ENCODE results near the gene THG1L. TPM values are rescaled to one million over a fixed set of nuclear protein-coding genes. Genes with fewer than 3 reads are reported as not detected.
"Not testable (repeated sequence)": the region's sequence is repeated elsewhere in the genome, so short reads cannot be mapped to it uniquely, and the experiment has no call there.

The THG1L gene
- polyA plus RNA-seq (2013, experiment 1 of 2) = 10.8 TPM
- 9.8 TPM for polyA plus RNA-seq (2013, experiment 2 of 2)

DNA sequence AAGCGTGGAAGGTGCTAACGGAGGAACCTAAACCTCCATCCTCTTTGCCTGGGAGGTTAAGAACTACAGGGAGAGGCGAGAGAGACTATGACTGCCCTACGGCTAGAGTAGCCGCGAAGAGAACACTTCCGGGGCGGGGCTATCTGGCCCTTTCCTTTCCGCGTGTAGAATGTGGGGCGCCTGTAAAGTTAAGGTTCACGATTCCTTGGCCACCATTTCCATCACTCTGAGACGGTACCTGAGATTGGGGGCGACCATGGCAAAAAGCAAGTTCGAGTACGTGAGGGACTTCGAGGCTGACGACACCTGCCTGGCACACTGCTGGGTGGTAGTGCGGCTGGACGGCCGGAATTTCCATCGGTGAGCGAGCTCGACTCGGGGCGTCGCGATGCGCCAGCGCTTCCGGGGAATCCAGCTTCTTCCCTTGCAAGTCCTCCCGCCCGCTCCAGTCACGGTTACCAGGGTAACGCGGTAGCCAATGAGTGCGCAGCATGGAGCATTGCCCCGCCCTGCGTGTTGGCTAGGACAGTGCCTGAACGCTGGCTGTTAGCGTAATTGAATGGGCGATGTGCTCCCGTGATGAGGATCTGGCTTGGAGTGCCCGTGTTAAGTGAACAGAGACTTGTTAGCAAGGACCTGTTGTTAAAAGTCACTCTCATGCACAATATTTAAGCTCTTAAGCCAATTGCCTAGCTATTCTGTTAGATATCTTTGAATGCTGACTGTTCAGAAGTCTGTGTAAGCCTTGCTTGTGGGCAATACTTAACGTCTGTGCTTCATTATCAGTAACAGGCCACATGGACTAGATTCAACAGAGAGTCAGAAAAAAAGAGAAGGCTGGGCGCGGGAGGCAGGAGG lies at the start of gene THG1L:
THG1L (plus strand) TSS at position 149 of the 858 bp plus-strand sequence; CDS start at position 170, 21 bp downstream.
- Histone ChIP-seq H3K4me1 (ENCODE audit: control insufficient read depth, insufficient read depth, low read length, poor library complexity, severe bottlenecking) (peaks cover 3% of the 10 kb centered on the region), H3K9me3 (ENCODE audit: control insufficient read depth, low read length) (peaks cover 8% of the 10 kb centered on the region), H3K36me3 (ENCODE audit: control insufficient read depth, insufficient read depth, low read length) (peaks cover 25% of the 10 kb centered on the region), H3K27ac (ENCODE audit: low read depth, low read length, severe bottlenecking) (peak within 1 kb of the TSS; percentile 89), H3K4me3 (ENCODE audit: extremely low read depth, insufficient read depth, low read length, poor library complexity, severe bottlenecking) (peak within 1 kb of the TSS; percentile 59)
- 1% methylated on average over 35 to 36 of the region's 47 CpGs for WGBS, 2 experiments (ENCODE audit: insufficient coverage in 2 of 2)

DNA sequence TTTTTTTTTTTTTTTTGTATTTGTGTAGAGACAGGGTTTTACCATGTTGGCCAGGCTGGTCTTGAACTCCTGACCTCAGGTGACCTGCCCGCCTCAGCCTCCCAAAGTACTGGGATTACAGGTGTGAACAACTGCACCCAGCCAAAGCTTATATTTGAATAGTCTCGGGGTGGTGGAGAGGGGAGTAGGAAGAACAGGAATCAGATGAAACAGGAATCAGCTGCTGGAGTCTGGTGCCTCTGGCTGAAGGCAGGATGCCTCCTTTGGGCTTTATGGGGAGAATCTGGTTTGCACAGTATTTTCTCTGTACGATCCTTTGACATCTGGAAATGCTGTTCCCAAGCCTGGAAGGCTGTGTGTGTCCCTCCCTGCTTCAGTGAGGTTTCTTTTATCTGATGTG lies 49.0 kb upstream of the THG1L start:
- Histone ChIP-seq H3K36me3 (ENCODE audit: control insufficient read depth, insufficient read depth, low read length) (no peaks in the 10 kb centered on the region), H3K4me3 (ENCODE audit: extremely low read depth, insufficient read depth, low read length, poor library complexity, severe bottlenecking) (no peak overlapping the region), H3K9me3 (ENCODE audit: control insufficient read depth, low read length) (no peaks in the 10 kb centered on the region), H3K27ac (ENCODE audit: low read depth, low read length, severe bottlenecking) (no peak overlapping the region), H3K4me1 (ENCODE audit: control insufficient read depth, insufficient read depth, low read length, poor library complexity, severe bottlenecking) (no peaks in the 10 kb centered on the region)
- whole genome bisulfite sequencing, 2 experiments (ENCODE audit: insufficient coverage in 2 of 2) = 67 to 83% methylated on average over 3 of the region's 3 CpGs

DNA sequence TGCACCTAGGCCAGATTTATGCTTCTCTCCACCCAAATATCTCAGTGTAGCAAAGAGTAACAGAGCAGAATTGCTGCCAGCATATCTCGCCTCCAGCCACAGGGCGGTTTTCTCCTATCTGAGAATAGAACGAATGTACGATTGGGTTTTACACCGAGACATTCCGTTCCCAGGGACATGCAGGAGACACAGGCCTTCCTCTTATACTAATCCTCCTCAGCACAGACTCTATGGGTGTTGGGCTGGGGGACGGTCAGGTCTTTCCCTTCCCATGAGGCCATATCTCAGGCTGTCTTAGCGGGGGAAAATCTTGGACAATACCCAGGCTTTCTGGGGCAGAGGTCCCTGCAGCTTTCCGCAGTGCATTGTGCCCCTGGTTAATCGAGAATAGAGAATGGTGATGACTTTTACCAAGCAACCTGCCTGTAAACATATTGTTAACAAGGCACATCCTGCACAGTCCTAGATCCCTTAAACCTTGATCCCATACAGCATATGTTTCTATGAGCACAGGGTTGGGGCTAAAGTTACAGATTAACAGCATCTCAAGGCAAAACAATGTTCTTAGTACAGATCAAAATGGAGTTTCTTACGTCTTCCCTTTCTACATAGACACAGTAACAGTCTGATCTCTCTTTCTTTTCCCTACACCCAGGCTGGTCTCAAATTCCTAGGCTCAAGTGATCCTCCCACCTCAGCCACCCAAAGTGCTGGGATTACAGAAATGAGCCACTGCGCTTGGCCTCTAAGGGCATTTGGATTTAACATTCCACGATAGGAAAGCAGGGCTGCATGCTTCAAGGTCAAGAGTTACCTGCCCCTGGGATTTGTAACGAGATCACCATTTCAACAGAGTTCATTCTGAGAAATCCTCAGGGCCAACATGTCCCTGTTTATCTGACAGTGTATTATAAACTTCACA lies 44.7 kb upstream of the THG1L start:
- not testable (repeated sequence) for H3K9me3 ChIP-seq (ENCODE audit: control insufficient read depth, low read length); H3K36me3 ChIP-seq (ENCODE audit: control insufficient read depth, insufficient read depth, low read length); H3K4me3 ChIP-seq (ENCODE audit: extremely low read depth, insufficient read depth, low read length, poor library complexity, severe bottlenecking); H3K4me1 ChIP-seq (ENCODE audit: control insufficient read depth, insufficient read depth, low read length, poor library complexity, severe bottlenecking); H3K27ac ChIP-seq (ENCODE audit: low read depth, low read length, severe bottlenecking)
- WGBS, 2 experiments (ENCODE audit: insufficient coverage in 2 of 2) = 88 to 96% methylated on average over 7 to 12 of the region's 14 CpGs

DNA sequence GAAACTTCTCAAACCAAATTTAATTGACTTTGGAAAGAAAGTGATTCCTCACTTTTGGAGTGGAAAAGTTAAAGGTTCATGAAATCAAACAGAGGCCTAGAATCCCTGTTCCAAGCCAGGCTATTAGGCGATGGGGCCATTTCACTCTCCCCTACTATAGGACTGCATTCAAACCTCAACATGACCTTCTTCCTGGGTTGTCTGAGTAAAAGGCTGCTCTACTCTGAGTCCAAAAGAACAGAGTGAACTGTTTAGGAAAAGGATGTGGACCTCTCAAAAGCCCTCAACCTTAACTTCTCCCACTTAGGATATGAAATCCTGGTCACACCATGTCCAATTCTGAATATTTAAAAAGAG lies 44.0 kb upstream of the THG1L start:
- no peak overlapping the region for H3K27ac ChIP-seq (ENCODE audit: low read depth, low read length, severe bottlenecking)
- no peaks in the 10 kb centered on the region for H3K36me3 ChIP-seq (ENCODE audit: control insufficient read depth, insufficient read depth, low read length)
- no CpG with 5 or more reads among the region's 1 CpG for WGBS, 2 experiments (ENCODE audit: insufficient coverage in 2 of 2)
- H3K4me1 ChIP-seq (ENCODE audit: control insufficient read depth, insufficient read depth, low read length, poor library complexity, severe bottlenecking) = no peaks in the 10 kb centered on the region
- no peak overlapping the region for H3K4me3 ChIP-seq (ENCODE audit: extremely low read depth, insufficient read depth, low read length, poor library complexity, severe bottlenecking)
- H3K9me3 ChIP-seq (ENCODE audit: control insufficient read depth, low read length) = peaks cover 3% of the 10 kb centered on the region

DNA sequence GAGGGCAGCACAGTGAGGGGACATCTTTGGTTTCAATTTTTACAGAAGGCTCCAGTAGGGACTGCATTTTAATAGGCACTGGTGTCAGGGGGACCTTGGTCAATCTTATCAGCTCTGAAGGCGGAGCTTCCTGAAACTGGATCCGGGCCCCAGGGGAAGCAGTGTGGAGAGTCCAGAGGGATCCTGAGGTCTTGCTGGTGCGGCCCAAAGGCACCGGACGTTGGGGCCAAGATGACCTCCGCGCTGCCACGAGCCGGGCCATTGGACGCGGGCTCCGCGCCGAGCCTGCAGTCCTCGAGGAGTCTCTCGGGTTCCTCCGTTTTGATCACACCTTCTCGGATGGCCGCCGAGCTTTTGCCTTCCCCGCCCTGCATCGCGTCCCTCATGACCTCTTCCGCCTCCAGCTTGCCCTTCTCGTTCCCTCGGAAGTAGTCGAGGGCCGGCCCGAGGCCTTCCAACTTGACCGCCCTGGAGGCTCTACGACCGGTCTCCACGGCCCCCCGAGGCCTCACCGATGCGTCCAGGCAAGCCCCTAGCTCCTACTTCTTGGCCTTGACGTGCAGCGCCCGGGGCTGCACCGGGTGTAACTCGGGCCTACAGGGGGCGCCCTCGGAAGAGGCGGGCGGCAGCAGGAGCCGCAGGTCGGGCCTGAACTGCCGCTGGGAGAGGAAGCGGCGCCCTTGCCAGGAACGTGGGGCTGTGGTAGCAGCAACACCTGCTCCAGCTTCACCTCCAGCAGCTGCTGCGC lies 41.1 kb upstream of the THG1L start:
- H3K9me3 ChIP-seq (ENCODE audit: control insufficient read depth, low read length) = peaks cover 3% of the 10 kb centered on the region
- H3K4me3 ChIP-seq (ENCODE audit: extremely low read depth, insufficient read depth, low read length, poor library complexity, severe bottlenecking) = no peak overlapping the region
- no peak overlapping the region for H3K27ac ChIP-seq (ENCODE audit: low read depth, low read length, severe bottlenecking)
- H3K36me3 ChIP-seq (ENCODE audit: control insufficient read depth, insufficient read depth, low read length) = no peaks in the 10 kb centered on the region
- no peaks in the 10 kb centered on the region for H3K4me1 ChIP-seq (ENCODE audit: control insufficient read depth, insufficient read depth, low read length, poor library complexity, severe bottlenecking)
- WGBS, 2 experiments (ENCODE audit: insufficient coverage in 2 of 2) = 94 to 96% methylated on average over 46 to 52 of the region's 52 CpGs

DNA sequence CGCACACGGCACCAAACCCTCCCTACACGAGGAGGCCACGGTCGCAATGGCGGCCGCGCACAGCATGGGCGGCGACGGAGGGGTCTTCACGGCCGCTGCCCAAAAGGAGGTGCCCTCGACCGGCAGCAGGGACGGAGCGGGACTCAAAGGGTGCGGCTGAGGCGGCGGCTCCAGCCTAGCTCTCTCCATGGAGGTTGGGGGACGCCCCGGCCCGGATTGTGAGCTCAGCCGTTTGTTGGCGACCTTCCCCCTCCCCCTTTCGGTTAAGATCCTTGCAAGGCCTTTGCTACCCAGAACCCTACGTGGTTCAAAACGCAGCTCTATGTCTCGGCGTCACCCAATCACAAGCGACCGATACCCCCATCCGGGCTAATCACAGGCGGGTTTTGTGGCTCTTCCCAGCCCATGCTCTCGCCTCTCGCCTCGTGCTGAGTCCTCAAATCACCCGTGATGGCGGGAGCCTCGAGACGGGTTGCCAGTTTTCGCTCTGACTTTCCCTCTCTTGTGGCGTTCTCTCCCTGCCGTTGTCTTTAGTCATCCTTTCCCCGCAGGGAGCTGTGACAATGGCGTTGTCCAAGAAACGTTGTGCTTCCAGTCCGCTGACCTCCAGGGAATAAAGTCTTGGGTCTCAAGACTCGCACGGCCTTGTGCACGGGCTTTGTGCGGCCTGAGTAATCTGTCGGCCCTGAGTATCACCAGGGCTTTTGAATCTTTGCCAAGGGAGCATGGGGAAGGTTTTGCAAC lies 40.4 kb upstream of the THG1L start:
- Histone ChIP-seq H3K27ac (ENCODE audit: low read depth, low read length, severe bottlenecking) (no peak overlapping the region), H3K4me3 (ENCODE audit: extremely low read depth, insufficient read depth, low read length, poor library complexity, severe bottlenecking) (no peak overlapping the region), H3K9me3 (ENCODE audit: control insufficient read depth, low read length) (peaks cover 3% of the 10 kb centered on the region), H3K4me1 (ENCODE audit: control insufficient read depth, insufficient read depth, low read length, poor library complexity, severe bottlenecking) (no peaks in the 10 kb centered on the region), H3K36me3 (ENCODE audit: control insufficient read depth, insufficient read depth, low read length) (no peaks in the 10 kb centered on the region)
- WGBS, 2 experiments (ENCODE audit: insufficient coverage in 2 of 2) = 94 to 95% methylated on average over 53 of the region's 53 CpGs

DNA sequence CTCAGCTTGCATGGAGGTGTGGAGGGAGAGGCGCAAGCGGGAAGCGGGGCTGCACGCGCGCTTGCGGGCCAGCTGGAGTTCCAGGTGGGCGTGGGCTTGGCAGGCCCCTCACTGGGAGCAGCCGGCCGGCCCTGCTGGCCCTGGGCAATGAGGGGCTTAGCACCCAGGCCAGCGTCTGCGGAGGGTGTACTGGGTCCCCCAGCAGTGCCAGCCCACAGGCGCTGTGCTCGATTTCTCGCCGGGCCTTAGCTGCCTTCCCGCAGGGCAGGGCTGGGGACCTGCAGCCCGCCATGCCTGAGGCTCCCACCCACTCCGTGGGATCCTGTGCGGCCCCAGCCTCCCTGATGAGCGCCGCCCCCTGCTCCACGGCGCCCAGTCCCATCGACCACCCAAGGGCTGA lies 37.4 kb upstream of the THG1L start:
- not testable (repeated sequence) for H3K36me3 ChIP-seq (ENCODE audit: control insufficient read depth, insufficient read depth, low read length); H3K27ac ChIP-seq (ENCODE audit: low read depth, low read length, severe bottlenecking); H3K4me3 ChIP-seq (ENCODE audit: extremely low read depth, insufficient read depth, low read length, poor library complexity, severe bottlenecking); H3K4me1 ChIP-seq (ENCODE audit: control insufficient read depth, insufficient read depth, low read length, poor library complexity, severe bottlenecking)
- 89% methylated on average over 25 of the region's 25 CpGs for WGBS, 2 experiments (ENCODE audit: insufficient coverage in 2 of 2)
- H3K9me3 ChIP-seq (ENCODE audit: control insufficient read depth, low read length) = peaks cover 13% of the 10 kb centered on the region

DNA sequence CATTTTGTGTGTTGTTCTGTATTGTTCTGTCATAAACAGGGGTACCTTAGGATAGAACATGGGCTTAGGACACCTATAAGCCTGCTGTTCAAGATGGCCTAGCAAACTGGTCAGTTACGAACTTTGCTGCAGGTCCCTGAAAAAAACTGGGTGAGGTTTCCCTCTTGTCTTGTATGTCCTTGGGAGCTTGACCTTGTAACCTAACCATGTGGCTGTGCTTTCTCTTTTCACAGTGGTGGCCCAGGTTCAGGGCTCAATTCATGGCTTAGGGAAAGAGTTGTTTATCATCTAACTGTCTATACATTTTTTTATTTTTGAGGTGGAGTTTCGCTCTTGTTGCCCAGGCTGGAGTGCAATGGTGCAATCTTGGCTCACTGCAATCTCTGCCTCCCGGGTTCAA lies 35.1 kb upstream of the THG1L start:
- peaks cover 16% of the 10 kb centered on the region for H3K9me3 ChIP-seq (ENCODE audit: control insufficient read depth, low read length)
- H3K4me3 ChIP-seq (ENCODE audit: extremely low read depth, insufficient read depth, low read length, poor library complexity, severe bottlenecking); H3K36me3 ChIP-seq (ENCODE audit: control insufficient read depth, insufficient read depth, low read length); H3K27ac ChIP-seq (ENCODE audit: low read depth, low read length, severe bottlenecking); H3K4me1 ChIP-seq (ENCODE audit: control insufficient read depth, insufficient read depth, low read length, poor library complexity, severe bottlenecking): not testable (repeated sequence)
- WGBS, 2 experiments (ENCODE audit: insufficient coverage in 2 of 2) = 83 to 100% methylated on average over 1 of the region's 3 CpGs

DNA sequence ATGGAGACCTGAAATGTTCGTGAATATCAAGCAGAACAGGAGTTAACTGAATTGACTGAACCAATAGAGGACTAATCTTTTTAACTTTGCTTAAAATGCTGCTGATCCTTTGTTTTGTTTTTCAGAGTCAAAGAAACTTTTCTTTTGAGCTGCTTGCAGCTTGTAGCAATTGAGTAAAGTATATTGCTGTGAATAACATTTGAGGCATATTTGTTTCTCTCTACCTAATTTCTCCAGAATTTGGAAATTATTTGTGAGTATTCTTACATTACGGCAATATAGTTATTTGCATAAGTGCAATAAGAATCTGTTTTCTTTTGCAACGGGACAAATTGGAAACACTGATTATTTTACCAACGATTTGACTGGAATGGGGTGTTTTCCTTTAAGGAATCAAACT lies 32.5 kb upstream of the THG1L start:
- WGBS, 2 experiments (ENCODE audit: insufficient coverage in 2 of 2) = 69 to 92% methylated on average over 2 to 4 of the region's 4 CpGs
- H3K4me1 ChIP-seq (ENCODE audit: control insufficient read depth, insufficient read depth, low read length, poor library complexity, severe bottlenecking); H3K4me3 ChIP-seq (ENCODE audit: extremely low read depth, insufficient read depth, low read length, poor library complexity, severe bottlenecking); H3K36me3 ChIP-seq (ENCODE audit: control insufficient read depth, insufficient read depth, low read length); H3K27ac ChIP-seq (ENCODE audit: low read depth, low read length, severe bottlenecking): not testable (repeated sequence)
- peaks cover 17% of the 10 kb centered on the region for H3K9me3 ChIP-seq (ENCODE audit: control insufficient read depth, low read length)

DNA sequence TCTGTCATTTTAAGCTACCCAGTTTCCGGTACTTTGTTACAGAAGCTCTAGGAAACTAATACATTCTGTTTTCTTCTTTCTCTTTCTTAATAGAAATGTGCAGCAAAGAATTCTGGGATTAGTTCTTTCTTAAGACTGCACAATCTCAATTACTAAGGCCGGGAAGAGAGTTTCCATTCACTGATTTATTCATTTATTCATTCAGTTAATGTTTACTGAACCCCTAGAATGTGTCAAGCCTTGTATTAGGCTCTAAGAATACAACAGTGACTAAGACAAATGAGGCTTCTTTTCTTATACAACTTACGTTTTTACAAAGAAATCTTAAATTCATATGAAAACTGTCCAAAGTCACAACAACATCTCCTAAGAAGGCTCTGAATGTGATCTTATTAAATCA lies 27.5 kb upstream of the THG1L start:
- Histone ChIP-seq H3K4me1 (ENCODE audit: control insufficient read depth, insufficient read depth, low read length, poor library complexity, severe bottlenecking) (no peaks in the 10 kb centered on the region), H3K4me3 (ENCODE audit: extremely low read depth, insufficient read depth, low read length, poor library complexity, severe bottlenecking) (no peak overlapping the region), H3K27ac (ENCODE audit: low read depth, low read length, severe bottlenecking) (no peak overlapping the region), H3K36me3 (ENCODE audit: control insufficient read depth, insufficient read depth, low read length) (no peaks in the 10 kb centered on the region), H3K9me3 (ENCODE audit: control insufficient read depth, low read length) (peaks cover 8% of the 10 kb centered on the region)
- WGBS, 2 experiments (ENCODE audit: insufficient coverage in 2 of 2) = 74% methylated on average over 2 of the region's 3 CpGs; no CpG with 5 or more reads in 1 of the 2 experiments

All from mesodermal cell (in vitro differentiated cells).